Breast epithelium (tissue), 3 donors: ENCODE data around the gene LDLRAD4.

ENCODE experiments used
- CTCF ChIP-seq, 3 donors: fragments of 450-650 bp; IDR thresholded peaks; one replicate each; pipeline ENCODE4 v1.5.1; 2016 to 2017; ENCODE audit warnings: antibody characterized with exemption in 3 of 3, mild to moderate bottlenecking in 3 of 3, moderate library complexity in 3 of 3
- POLR2A ChIP-seq: fragments of 450-650 bp; IDR thresholded peaks from one replicate; pipeline ENCODE4 v1.6.1; 2016; ENCODE audit warnings: antibody characterized with exemption, mild to moderate bottlenecking, moderate library complexity
- POLR2AphosphoS5 ChIP-seq, 3 donors: sonication (generic); formaldehyde crosslinking; IDR thresholded peaks; one replicate each; pipeline ENCODE4 v1.6.1; 2017; ENCODE audit warnings: antibody characterized with exemption in 3 of 3

GRCh38 chr18:13270279-13270855 lies 51.8 kb downstream of the LDLRAD4 start:
- TF ChIP-seq CTCF (IDR thresholded peaks at IDR 0.05) (no peak), POLR2AphosphoS5 (IDR thresholded peaks at IDR 0.05) (no peak), POLR2A (no peak)
